ENCODE data around the gene PARS2.

PARS2 gene

DNA sequence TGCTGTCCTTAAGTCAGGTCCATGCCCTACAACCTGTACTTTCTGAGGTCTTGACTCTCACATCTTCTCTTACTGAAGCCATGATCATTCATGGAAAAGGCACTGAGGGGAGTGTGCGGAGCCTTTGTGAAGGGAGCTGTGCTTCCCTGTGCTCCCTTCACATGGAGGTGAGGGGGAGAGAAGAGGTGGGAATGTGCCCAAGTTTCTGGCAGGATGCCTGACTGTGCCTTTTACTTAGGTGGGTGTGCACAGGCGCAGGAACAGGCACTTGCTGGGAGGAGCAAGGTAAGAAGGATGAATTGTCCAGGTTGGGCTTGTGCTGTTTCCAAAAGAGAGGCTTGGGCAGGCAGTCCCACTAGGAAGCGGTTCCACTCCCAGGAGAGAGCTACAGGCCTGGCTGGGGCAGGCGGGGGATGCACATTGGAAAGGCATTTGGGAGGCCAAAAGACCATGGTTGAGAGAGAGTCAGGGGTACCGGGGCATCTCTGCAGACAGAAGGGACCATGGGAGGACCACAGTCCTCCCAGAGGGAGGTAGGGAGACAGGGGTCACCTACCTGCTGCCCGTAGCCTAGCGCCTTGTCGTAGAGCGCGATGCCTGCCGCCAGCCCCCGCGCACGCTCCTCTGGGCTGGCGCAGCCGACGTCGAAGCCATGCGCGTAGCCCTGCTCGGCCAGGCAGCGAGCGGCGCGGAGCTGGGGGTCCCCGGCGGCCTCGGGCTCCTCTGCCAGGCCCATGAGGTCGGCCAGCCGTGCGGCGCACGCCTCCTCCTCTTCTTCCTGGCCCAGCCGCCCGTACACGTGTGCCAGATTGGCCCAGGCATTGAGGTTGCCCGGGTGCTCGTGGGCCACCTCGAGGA, 35.9 kb upstream of the PARS2 start:
- peak in 30 of 56 donors; percentile 12 to 83 (median 51) for DNase-seq

DNA sequence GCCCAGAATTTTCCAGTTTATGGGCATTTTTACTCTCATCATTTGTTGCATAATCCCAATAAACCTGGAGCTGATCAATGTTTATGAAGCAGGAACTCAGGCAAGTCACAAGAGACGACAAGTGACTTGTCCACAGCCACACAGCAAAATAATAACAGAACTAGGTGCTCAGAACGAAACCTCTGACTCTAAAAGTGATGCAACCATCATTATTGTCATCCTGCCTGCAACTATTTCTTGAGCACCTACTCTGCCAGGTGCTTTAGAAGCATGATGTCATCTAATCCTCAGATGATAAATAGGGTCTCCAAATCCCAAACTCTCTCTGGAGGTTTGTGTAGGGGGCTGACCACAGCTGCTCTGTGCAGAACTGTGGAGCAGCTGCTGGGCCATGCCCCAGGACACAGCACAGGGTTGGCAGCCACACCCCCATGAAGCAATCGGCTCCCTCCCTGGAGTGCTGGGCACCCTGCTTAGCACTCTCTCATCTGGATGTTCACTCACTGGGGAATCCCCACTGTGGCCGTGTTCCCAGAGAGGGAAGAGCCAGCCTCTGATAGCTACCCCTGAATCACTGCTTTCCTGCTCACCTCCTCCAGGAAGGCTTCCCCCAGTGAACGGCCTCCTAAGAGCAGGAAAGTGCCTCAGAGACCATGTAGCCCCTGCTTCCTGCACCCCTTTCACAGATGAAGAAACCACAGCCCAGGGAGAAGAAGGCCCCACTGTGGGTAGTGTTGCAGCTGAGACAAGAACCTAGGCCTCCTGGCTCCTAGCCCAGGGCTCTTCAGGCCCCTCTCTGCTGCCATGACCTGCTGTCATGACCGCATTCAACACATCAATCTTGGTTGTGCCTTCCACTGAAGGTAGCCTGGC, 34.7 kb upstream of the PARS2 start:
- no peak for DNase-seq

DNA sequence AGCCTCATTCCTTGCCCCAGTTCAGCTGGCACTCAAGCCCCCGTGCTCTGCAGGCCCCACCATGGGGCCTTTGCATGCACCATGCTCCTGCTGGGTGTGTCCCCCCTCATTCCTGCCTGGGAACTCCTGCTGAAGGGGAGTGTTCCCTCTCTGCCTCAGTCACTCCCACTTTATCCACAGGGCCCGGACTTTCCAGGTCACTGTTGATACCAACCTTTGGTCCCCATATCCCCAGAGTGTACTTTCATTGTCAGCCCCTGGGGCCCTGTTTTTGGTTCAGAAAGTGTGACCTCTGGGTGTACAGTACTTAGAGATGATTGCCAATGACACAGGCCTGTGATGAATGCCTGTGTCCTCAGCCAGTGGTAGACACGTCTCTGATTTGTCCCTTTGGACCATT, 33.9 kb upstream of the PARS2 start:
- DNase-seq = no peak

DNA sequence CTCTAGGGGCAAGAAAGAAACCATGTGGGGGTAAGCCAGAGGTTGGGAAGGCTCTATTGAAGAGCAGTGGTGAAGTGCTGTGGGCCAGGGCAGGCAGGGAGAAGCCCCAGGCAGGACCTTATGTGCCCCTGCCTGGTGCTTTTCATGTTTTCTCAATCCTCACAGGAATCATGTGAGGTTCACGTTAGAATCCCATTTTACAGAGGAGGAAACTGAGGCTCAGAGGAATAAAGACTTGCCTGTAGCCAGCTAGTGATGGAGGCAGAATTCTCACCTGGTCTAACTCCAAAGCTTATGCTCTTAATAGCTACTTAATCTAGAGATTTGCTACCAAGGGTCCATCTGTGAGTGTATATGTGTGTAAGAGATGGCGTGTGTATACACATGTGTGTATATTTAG, 32.6 kb upstream of the PARS2 start:
- DNase-seq = no peak

DNA sequence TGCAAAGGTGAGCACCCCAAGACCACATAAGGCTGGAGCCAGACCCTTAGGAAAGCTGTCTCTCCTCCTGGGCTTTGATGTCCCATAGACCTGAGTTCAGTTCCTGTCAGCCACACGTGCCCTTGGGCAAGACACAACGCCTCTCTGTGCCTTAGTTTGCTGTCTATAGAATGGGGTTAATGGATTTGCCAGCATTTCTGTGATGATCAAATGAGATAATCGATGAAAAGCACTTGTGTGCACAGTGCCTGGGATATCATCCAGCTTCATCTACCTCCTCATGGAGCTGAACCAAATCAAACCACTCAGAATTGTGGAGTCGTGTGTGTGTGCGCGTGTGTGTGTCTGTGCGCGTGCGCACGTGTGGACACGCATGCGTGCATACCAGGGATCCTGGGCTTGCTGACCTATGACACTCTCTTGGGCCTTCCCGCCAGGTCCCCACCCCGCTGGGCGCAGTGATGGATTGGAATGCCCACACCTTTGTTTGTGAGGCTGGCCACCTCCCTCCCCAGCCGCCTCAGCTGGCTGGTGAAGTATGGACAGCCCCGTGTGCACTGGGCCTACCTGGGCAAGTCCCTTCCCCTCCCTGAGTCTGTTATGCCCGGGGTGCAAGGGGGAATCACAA, 31.6 kb upstream of the PARS2 start:
- no peak for DNase-seq

DNA sequence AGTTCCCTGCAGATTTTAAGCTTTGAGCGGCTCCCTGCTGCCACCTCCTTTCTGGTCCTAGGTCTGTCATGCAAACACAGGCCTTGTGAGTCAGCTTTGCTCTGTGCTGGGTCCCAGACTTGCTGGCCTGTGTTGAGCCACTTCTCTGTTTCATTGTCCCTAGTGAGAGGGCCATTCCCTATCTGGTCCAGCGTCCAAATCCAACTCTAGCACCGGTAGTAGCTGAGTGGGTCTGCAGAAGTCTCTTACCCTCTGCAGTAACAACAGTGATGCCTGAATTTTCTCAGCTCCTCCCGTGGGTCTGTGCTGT, 31.0 kb upstream of the PARS2 start:
- peak in 6 of 56 donors; percentile 13 to 51 (median 30) for DNase-seq

DNA sequence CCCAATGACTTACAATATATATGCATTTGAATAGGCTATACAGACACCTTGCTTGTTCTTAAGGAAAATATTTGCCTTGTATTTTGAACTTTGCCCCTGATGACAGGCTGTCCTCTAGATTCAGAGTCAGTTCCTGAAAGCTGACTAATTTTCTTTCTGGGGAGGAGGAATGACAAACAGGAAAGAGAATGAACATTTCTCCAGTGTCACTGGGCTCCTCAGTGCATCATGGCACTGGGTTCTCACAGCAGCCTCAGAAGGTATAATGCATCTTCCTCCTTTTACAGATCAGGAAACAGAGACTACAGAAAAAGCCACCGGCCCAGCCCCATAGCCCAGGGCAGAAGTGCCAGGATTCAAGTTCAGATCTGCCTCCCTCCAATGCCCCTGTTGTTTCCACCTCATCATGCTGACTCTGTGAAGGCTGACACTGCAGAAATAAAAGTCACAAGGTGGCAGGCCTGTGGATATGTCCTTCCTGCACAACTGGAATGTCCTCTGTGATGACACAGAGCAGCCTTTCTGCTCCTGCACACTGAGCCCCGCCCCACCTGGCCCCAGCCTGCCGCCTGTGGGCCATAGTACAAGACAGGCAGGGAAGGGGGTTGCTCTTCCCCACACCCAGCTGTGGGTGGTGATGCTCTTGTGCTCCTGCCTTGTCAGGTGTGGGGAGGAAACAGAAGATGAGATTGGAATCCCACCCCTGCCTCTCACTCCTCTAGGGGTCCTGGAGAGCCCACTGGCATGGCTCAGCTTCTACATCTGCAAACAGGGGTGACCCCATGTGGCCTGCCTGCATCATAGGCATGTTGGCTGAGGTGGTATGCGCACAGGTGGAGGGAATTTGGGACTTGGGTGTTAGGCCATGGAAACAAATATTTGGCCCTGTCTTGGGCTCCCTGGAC, 30.4 kb upstream of the PARS2 start:
- DNase-seq = peak in 13 of 56 donors; percentile 8 to 51 (median 27)

DNA sequence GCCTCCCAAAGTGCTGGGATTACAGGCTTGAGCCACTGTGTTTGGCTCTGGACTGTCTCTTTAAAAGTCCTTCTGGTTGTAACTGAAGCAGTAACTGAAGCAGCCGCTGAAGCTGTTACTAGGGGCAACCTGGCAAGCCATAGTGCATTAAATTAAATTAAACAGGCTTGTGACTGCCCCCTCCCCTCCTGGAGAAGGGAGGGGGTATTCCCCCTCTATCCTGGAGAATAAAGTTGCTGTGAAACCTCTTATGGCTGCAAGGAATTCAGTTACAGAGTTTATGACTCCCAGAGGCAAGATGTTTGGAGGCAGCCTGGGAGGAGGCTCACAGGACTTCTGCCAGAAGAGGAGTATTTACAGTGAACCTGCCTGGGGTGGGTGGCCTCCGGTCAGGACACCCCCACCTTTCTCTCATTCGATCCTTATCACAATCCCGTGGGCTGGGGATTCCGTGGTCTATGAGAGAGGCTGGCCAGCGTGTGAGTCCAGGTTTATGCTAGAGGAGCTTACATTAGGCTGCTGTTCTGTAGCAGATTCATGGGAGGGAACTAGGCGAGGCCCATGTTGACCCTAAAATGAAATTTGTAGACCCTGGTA, 28.5 kb upstream of the PARS2 start:
- DNase-seq = peak in 16 of 56 donors; percentile 10 to 63 (median 30)

DNA sequence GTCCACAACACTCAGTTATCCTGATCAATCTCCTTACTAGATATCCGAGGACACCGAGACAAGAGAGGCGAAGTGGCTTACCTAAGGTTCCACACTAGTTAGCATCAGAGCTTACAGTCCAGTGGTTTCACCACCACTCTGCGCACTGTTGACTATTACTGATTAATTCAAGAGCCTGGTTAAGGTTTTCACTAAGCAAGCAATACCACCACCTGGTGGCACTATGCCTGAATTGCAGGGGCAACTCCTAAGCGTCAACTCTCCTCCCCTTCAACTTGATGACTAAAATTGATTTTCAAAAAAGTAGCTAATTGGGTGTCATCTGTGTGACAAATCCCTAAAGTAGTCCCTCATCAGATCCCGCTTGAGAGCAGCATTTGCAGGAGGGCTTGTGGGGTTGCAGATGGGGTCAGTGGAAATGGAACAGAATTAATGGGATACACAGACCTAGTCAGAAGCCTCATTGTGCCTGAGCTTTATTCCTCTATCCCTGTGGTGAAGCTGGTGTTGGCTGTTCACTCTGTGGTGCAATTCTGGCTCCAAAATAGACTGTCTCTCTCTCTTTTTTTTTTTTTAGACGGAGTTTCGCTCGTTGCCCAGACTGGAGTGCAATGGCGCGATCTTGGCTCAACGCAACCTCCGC, 27.7 kb upstream of the PARS2 start:
- DNase-seq = no peak

DNA sequence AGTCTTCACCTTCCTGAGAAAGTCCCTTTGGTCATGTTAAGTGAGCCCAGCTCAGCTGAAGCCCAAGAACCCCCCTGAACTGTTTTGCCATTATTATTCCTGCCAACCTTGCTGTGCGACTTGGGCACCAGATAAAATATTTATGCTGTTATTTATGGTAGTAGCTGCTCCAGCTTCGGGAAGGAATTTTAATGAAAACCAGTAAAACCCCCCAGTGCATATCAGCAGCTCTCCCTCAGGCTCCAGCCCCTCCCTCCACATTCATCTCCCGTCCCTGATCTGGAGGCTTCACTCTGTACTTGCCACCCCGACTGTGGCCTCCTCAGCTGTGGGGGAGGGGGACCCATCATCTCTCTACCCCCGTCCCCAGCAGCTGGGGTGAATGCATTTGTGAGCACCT, 24.1 kb upstream of the PARS2 start:
- DNase-seq = no peak

DNA sequence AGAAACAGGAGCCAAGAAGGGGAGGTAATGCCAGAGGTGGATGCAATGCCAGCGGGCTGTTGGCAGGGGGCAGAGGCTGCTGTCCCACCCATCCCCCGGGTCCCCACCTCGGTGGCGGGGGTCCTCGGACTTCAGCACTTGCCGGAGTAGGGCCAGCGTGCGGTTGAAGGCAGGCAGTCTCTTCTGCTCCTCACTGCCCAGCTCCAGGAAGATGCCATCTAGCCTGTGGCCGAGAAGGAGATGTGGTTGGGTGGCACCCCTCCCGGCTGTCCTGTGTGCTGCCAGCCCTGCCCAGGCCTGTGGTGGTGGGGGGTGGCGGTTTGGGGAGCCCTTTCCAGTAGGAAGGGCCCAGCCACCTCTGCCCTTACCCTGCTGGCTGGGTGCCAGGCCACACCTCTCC, 23.3 kb upstream of the PARS2 start:
- DNase-seq = no peak

DNA sequence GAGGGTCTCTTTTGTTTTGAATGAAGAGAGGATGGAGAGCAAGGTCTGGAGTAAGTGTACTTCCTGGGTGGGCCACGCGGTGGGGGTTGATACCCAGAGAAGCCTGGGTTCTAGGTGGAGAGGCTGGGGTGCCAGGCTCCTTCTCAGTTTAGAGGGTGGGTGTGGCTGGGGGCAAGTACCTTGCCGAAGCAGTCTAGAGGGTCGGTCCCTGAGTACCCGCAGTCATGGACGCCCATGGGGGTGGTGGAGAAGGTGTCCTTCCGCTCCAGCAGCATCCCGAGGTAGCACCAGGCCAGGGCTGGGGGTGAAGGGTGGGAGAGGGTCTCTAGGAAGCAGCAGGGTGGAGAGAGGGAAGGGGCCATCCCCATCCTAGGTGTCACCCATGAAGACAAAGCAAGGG, 22.5 kb upstream of the PARS2 start:
- DNase-seq = no peak

DNA sequence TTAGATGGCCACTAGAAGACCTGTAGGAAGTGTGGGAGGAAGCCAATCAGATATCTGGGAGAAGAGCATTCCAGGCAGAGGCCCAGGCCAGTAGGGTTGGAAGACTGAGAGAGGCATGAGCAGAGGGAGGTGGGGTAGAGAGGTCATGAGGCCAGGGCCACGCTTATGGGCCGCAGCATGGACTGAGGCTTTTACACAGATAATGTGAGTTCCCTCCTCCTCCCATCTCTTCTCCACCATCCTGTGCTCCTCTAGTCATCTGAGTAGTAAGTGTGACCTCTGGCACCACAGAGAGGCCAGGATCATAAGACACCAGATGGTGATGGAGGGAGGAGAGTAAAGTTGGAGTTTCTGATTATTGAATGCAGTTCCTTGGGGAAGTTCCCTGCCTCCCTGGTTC, 19.7 kb upstream of the PARS2 start:
- no peak for DNase-seq

DNA sequence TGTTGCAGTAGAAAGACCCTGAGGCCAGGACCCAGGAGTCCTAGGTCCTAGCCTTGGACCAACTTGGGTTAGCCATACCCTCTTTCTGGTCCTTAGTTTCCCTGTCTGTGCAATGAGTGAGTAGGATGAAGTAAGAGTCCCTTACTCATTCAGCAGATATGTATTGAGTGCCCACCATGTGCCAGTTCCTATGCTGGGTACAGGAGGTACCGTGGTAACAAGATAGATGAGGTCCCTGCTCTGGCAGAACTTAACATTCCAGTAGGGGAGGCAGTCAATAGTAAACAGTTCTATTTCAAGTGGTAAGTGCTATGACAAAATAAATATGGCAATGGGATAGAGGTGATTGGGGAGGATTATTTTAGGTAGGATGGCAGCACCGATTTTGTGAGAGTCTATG, 18.3 kb upstream of the PARS2 start:
- DNase-seq = no peak

DNA sequence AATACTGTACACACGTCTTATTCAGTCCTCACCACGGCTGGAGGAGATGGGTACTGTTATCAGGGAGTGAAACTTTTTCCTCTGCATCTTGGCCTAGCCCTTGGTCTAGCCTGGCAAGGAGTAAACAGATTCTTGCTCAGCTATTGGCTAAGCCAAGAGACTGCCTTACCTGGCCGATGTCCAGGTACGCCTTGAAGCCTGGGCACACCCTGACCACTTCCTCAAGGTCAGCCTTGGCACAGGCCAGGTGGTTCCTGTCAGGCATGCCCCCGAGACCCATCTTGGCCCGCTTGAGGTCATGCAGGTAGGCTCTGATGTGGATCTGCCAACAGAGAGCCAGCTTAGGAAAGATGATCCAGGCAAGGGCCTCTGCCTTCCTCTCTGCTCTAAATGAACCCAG, 17.8 kb upstream of the PARS2 start:
- no peak for DNase-seq

DNA sequence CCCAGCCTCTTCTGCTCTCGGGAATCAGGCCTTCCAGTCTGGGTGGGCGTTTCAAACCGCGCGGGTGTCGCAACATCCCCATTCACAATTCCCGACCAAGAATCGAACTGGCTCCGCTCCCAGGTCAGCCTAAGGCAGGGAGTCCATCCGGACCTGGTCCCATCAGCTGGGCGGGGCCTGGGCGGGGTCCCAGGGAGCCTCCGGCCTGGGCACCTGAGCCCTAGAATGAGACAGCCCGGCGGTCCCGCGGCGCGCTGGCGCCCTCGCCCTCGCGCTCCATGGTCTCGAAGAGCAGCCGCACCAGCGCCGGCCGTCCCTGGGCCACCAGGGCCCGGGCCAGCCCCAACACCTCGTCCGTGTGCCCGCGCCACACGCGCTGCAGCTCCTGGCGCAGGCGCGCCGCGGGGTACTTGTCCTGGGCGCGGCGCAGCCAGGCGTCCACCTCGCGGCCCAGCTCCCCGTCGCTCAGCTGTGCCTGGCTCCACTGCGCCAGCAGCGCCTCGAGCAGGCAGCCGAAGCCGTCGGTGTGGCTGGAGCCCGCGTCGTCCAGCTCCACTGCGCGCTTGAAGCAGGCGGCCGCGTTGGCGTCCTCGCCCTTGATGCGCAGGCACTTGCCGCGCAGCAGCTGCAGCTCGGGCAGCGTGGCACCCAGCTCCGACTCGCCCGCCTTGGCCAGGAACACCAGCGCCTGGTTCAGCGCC, 16.9 kb upstream of the PARS2 start:
- DNase-seq = peak in 3 of 56 donors; percentile 8 to 34 (median 20)

DNA sequence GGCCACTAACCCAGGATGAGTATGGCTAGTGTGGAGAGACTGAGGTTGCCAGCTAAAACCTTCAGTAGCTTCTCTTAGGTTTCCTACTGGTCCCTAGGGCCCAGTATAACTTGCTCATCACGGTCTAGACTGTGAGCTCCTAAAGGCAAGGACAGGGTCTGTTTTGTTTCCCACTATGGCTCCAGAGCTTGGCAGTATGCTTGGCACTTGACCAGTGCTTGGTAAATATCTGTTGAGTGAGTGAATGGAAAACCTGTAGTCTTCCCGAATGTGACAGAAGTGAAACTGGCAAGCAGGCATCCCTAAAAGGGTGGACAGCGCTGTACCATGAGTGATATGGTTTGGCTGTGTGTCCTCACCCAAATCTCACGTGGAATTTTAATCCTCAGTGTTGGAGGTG, 13.1 kb upstream of the PARS2 start:
- no peak for DNase-seq

DNA sequence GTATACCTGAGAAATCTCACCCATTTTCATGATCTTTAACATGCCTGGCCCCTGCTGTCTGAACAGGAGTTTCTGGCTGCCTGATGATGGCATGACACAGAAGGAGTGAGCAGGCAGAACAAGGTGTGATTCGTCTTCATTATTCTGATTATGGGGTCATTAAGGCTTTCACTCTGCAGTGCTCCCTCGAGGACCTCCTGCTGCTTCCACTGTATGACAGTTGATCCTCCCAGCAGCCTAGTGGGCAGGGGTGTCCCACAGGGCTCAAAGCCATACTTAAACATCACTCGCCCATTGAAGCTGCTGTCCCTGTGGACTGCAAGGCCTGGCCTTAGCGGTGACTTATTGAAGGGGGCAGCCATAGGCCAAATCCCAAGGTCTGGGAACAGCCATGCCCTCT, 12.7 kb upstream of the PARS2 start:
- DNase-seq = no peak

All from nucleus accumbens (tissue), 56 donors.